ENCODE data around the gene PDE7B.

The PDE7B gene

DNA sequence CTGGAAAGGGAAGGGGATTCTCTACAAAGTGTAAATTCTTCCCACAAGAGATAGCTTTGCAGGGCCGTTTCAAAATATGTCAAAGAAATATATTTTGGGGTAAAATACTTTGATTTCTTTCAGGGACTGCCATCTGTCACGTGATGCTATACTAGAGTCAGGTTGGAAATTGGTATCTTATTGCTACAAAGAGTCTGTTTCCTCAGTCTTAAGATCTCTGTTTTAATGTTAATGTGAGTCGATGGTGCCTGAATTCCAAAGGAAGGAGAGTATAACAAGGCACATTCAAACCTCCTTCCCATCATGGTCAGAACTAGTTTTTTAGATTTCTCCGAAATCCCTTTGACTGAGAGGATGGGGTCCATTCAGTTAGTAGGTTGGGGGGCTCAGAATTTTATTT is 36.3 kb upstream of the PDE7B start (continued):
- TF ChIP-seq PRDM2 (tag by site-specific recombination; IDR thresholded peaks at IDR 0.05; ENCODE audit: borderline replicate concordance) (no peak), HOXA7 (CRISPR knock-in tag; IDR thresholded peaks at IDR 0.05; ENCODE audit: borderline replicate concordance) (no peak), ZNF544 (tag by site-specific recombination; IDR thresholded peaks at IDR 0.05) (no peak), PATZ1 (tag by site-specific recombination; IDR thresholded peaks at IDR 0.05) (no peak)

- Histone ChIP-seq H3K36me3 (ENCODE audit: control insufficient read depth in 2 of 2, insufficient read depth in 1 of 2, low read length in 2 of 2) (no peaks in the 10 kb centered on the region), H3K4me1 (ENCODE audit: control insufficient read depth, insufficient read depth, low read length) (no peaks in the 10 kb centered on the region), H3K9me3 (ENCODE audit: control insufficient read depth, insufficient read depth, low read depth, low read length) (no peaks in the 10 kb centered on the region), H3K27ac (ENCODE audit: extremely low read depth, low read depth, low read length) (no peak overlapping the region), H3K4me3 (ENCODE audit: low read depth, low read length) (no peak overlapping the region)
- POLR2A ChIA-PET = no interaction called here
- CTCF ChIA-PET = interaction anchor here (0.6 kb wide), 1 partner anchor 37 kb away, joined by 3 read pairs; no protein-coding TSS in a partner anchor
- TF ChIP-seq ZNF26 (tag by site-specific recombination; IDR thresholded peaks at IDR 0.05) (no peak), PRDM10 (tag by site-specific recombination; IDR thresholded peaks at IDR 0.05) (no peak), ZFP37 (tag by site-specific recombination; IDR thresholded peaks at IDR 0.05) (no peak), ZNF341 (tag by site-specific recombination; IDR thresholded peaks at IDR 0.05; ENCODE audit: low read depth) (no peak), ZBTB8A (tag by site-specific recombination; IDR thresholded peaks at IDR 0.05) (no peak), ZBTB7A (tag by site-specific recombination; IDR thresholded peaks at IDR 0.05; ENCODE audit: low read depth) (no peak), HIC1 (tag by site-specific recombination; IDR thresholded peaks at IDR 0.05) (no peak), INSM2 (tag by site-specific recombination; IDR thresholded peaks at IDR 0.05) (no peak), ZNF221 (tag by site-specific recombination; IDR thresholded peaks at IDR 0.05; ENCODE audit: borderline replicate concordance) (no peak), ZNF366 (tag by site-specific recombination; conservative IDR thresholded peaks at IDR 0.05) (no peak), ZNF10 (tag by site-specific recombination; IDR thresholded peaks at IDR 0.05) (no peak), PBX3 (CRISPR knock-in tag; IDR thresholded peaks at IDR 0.05) (no peak), ZNF169 (tag by site-specific recombination; IDR thresholded peaks at IDR 0.05) (no peak), YY1 (tag by site-specific recombination; IDR thresholded peaks at IDR 0.05) (no peak)
Measured at GRCh38 chr6:135817035-135817434, 34.5 kb upstream of the PDE7B start.

Data from HEK293 (cell line).